Stimulated activated CD4-positive, alpha-beta T cell treated with anti-CD3 and anti-CD28 coated beads, TNF-alpha, amount 100 ng/mL, for 1 hour (primary cell): ENCODE results near the gene ACER3.
"Not testable (repeated sequence)": the region's sequence is repeated elsewhere in the genome, so short reads cannot be mapped to it uniquely, and the experiment has no call there.

Source experiments
- DNase-seq, 3 donors: peaks; one replicate each; pipeline ENCODE4 v3.0.0-alpha.2; 2020; ENCODE audit warnings: low read depth in 3 of 3, low spot score in 1 of 3

The ACER3 gene

DNA sequence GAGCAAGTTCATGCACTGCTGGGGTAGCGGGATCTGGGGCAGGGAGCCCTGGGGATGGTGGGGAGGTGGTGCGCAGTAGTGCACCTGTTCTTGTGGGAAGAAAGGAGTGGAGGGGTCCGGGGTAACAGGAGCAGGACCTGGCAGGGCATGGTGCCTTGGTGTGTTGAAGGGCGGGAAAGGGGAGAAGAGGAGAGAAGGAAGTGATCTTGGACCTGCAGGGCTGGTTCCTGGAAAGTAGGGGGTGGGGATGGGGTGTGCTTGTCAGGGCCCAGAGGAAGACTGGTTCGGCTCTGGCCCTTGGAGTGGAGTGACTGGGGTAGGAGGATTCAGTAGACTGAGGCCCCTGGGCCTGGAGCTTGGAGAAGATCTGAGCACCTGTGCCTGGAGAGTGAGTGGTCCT lies 195.2 kb downstream of the ACER3 start:
- DNase-seq, result no peak

DNA sequence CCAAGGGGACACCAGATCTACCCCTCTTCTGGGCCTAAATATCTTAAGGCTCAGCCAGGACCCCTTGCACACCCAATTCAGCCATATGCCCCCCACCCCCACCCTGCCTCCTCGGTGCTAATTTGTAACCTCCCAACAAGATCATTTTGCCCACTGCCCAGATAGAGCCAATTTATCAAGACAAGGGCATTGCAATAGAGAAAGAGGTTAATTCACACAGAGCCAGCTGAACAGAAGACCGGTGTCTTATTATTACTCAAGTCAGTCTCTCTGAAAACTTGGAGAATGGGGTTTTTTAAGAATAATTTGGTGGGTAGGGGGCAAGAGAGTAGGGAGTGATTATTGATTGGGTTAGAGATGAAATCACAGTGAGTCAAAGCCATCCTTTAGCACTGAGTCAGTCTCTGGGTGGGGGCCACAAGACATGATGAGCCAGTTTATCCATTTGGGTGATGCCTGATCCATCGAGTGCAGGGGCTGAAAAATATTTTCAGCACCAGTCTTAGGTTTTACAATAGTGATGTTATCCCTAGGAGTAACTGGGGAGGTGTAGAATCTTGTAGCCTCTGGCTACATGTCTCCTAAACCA lies 196.2 kb downstream of the ACER3 start:
- DNase-seq, result no peak

DNA sequence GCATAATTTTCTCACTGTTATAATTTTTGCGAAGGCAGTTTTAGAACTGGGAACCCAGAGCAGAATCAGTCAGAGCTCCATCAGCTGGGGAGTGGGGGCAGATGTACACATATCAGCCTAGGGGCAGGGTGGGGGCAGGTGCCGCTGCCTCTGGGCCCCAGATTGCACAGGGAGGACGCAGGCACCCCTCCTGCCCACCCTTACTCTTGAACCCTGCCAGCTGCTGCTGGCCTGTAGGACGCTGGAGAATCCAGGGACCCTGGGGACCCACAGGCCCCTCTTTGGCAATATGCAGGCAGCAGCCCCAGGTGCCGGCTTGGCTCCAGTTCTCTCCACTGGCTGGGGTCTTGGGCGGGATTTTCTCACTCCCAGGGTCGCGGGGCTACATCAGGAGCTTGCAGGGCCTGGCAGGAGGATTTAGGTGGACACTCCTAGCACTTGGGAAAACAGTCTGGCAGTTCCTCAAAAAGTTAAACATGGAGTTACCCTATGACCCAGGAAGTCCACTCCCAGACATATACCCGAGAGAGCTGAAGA lies 197.3 kb downstream of the ACER3 start:
- DNase-seq, result no peak

DNA sequence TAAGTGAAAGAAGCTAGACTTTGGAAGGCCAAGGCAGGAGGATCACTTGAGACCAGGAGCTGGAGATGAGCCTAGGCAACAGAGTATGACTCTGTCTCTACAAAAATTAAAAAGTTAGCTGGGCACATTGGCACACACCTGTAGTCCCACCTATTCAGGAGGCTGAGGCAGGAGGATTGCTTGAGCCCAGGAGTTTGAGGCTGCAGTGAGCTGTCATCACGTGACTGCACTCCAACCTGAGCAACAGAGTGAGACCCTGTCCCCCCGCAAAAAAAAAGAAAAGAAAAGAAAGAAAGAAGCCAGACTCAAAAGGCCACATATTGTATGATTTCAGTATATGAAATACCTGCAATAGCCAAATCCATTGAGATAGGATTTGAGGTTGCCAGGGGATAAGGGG lies 198.2 kb downstream of the ACER3 start:
- DNase-seq, result no peak

DNA sequence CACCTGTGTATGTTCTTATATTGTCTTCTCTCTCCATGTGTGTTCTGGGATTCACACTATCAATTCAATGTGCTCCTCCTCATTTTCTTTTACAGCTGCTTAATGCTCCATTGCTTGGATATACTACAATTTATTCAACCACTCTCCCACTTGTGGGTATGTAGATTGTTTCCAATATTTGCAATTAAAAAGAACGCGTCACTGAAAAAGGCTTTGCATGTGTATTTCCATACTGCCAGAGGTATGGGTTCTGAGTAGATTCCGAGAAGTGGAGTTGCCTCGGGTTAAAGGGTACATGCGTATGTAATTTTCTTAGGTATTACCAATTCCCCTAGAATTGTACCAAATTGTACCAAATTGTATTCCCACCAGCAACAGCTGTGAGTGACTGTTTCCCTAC lies 199.1 kb downstream of the ACER3 start:
- no peak for DNase-seq

DNA sequence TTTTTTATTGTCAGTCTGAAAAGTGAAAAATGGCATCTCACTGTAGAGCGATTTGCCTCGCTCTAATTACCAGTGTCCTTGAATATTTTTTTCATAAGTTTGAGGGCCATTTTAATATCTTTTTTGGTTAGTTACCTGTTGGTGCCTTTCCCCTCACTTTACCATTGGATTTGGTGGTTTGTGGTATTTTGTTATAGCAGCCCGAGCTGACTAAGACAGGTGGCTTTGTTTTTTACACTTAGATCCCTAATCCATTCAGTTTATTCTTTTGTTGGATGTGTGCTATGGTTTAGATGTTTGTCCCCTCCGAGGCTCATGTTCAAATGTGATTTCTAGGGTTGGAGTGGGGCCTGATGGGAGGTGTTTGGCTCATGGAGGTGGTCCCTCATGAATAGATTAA lies 199.5 kb downstream of the ACER3 start:
- DNase-seq, result no peak

DNA sequence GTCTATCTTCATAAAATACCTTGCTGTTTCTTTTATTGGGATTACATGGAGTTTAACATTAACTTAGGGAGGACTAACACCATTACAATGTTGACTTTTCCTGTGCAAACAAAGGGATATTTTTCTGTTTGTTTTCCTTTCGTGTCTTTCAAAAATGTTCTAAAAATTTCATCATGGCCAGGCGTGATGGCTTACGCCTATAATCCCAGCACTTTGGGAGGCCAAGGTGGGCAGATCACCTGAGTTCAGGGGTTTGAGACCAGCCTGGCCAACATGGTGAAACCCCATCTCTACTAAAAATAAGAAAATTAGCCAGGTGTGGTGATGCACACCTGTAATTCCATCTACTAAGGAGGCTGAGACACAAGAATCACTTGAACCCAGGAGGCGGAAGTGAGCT lies 200.5 kb downstream of the ACER3 start:
- not testable (repeated sequence) for DNase-seq

DNA sequence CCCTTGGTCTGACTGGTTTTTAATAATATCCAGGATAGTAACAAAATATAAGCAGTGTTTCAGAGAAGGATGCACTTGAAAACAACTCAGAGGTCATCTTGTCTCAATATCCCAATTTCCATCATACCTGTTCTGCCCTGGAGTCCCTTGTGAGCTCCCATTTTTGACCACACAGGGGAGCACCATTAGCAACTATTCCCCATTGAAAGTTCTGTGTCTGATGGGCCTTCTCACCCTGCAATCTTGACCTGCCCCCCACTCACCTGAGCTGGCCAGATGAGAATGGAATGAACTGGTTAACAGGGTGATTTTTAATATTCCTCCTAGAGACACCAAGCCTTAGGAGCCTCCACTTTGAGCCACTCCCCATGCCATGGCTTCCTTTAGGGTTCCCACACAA lies 202.2 kb downstream of the ACER3 start:
- DNase-seq, result no peak

DNA sequence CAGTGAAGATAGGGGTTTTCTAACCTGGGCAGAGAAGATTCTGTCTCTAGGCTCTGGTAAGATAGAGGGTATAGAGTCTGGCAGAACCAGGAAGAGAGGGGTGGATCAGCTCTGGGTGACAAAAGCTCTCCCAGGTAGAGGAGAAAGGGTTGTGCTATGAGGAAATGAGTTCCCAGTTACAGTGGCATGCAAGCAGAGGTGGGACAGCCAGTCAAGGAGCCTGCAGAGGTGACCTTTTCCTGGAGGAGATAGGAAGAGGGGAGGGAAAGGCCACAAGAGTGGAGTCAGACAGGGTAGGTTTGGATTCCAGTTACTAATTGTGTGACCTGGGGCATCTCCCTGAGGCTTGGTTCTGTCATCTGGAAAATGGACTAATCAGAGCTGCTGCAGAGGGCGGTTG lies 202.7 kb downstream of the ACER3 start:
- no peak for DNase-seq

DNA sequence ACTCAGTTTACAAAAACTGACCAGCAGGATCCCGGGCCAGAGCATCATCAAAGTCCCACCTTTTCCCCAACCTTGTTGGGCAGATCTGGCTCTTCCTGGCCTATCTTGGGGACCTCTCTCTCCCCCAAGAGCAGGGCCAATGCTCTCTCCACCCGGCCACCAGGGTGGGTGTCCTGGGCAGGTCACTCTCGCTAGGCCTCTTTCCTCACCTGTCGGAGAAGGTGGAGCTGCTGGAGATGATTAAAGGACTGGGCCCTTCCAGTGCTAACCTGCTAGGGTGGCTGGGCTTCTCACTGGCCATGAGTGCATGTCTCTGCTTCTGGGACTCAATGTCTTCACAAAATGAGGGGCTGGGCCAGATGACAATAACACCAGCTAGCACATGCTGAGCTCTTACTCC lies 203.1 kb downstream of the ACER3 start:
- no peak for DNase-seq

DNA sequence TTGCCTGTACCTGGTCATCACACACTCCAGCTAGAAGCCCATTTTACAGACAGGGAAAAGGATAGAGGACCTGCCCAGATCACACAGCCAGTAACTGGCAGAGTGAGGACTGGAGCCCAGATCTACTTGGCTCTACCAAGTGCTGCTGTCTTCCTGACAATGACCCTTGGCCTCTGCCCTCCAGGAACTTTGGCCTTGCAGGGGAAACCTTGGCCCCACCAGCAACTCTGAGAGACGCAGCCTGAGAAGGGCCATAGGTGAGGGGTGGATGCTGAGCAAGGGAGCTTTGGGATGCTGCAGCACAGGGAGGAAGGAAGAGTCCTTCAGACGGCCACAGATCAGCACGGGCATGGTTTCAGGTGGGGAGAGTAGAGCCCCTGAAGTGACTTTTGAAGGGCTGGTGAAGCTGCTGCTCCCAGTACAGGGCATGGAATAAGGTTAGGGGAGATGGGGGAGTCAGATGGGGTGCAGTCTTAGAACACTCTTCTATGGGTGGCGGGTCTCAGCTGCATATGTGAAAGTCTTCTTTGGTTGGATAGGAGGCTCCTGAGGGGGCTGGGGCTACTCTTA lies 204.0 kb downstream of the ACER3 start:
- no peak for DNase-seq

DNA sequence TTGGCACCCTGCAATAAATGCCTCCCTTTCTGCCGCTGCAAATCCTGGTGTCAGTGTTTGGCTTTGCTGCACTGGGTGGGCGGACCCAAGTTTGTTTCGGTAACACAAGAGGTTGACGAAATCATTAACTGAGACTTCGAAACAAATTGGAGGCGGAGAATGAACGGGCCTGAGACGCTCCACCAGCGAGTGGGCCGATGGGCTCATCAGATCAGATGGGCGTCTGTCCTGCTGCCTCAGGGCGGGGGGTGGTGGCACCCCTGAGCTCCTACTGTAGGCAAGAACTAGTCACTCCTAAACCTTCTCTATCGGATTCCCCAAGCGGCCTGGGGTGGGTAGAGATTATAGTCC lies 205.1 kb downstream of the ACER3 start:
- DNase-seq, result no peak

DNA sequence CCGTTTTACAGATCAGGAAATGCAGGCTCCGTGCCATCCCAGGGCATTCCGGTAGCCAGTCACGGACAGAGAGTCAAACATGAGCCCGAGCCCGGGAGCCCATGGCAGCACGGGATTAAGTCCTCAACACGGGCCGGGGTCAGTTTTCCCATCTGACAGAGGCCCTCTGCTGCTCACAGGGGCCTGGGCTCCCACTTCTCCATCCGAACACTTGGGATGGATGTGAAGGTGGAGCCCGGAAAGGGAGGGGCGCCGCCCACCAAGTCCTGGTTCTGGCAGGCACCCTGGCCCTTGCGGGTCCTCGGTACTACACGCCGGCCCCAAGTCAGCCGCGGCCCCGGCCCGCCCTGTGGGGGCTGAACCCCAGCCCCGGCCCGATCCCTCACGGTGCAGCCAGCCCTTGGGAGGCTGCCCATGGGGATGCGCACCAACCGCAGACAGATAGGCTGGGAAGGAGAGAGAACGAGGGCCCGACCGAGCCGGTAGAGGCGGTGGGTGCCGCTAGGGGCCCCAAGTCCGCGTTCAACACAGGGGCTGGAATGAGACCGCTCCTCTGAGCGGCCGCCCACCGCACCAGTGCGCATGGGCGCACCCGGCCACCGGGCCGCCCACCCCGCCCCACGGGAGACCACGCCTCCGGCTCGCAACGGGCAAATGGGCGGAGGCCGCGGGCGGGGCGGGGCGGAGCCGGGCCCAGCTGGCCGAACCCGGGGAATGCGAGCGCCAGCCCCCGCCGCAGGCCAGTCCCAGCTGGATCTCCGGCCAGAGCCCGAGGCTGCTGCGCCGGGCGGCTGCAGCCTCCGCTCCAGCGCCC lies 205.7 kb downstream of the ACER3 start, which contains the start of gene CAPN5:
Gene CAPN5, plus strand, starts transcription at position 743 of the 814 bp plus-strand sequence. CDS start 17,916 bp downstream, outside the sequence.
- DNase-seq, result peak; percentile 41 to 87 (median 69)

DNA sequence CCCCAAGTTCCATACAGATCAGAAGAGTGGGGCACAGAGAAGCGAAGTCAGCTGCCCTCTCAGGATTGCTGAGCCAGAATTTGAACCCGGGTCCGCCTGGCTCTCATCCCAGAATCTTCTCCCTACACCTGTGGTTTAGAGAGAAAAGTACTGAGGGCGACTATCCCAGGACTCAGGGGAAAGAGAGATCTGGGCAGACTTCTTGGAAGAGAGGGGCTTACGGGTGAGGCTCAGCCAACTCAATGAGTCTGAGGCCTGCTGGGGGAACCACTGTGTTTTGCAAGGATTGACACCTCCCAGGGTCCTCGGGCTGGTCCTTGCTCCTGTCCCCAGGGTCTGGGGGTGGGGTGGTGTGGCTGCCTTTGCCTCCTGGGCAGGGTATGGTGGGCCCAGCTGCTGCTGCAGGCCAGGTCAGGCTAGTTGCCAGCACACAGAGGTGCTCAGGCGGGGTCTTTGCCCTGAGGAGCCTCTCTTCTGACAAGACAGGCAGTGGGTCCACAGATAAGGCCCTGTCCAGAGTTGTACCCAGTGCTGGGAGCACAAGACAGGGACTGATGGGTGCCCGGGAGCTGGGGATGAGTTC lies 207.2 kb downstream of the ACER3 start:
- no peak for DNase-seq

DNA sequence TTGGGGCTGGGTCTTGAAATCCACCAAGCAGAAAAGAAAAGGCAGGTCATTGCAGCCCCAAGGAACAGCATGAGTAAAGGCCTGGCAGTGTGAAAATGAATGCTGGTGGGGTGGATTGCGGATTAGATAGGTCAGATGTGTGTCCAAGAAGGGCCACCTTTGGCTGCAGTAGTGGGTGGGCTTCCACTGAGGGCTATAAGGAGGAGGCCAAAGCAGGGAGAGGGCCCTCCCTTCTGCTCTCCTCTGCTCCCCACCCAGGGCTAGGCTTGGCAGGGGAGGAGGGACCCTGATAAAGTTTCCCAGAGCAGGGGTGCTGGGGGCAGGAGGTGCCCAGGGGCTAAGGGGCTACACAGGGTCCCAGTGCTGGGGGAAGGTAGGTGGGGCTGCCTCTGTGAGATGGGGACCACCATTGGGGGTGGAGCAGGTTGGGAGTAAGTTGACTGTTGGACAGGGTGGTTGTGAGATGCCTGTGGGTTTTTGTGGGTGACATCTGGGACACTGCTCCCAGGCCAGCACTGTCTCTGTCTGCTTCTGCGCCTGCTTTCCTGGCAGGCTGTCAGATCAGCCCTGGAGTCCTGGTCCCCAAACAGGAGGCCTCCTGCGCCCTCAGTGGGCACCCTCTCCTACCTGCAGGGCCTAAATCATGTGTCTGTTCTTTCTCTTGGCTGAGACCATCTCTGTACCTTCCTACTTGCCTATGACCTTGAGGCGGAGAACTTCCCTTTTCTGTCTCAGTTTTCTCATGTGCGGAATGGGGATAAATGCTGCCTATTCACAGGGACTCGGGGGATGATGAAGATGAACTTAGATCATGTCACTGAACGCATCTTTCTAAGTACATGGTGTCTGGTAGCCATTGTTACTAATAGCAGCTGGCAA lies 208.0 kb downstream of the ACER3 start:
- DNase-seq, result no peak

DNA sequence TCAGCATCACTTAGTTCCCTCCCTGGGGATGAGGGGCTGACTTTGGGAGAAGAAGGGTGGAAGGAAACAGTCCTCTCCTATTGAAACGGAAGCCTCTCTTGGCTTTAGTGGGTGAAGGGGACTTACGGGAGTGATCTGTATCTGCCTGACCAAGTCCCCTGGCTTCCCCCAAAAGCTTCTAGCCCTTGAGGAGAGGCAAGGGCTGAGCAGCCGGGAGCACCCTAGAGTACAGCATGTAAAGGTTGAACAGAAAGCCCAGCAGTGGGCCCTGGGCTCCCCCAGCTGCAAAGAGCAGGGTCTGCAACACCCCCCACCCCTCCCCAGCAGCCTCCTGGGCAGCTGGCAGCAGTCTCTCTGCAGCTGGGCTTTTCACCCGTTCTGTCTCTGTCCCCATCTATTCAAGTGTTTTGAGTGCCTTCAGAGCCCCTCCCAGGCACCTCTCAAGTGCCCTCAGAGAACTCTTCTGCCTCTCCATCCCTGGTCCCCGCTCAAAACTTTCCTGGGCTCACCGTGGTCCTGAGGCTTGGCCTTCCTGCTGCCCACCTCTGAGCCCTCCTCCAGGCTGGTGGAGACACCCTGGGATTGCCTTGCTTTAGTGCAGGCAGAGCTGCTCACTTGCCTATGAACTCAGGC lies 208.7 kb downstream of the ACER3 start:
- DNase-seq, result no peak

DNA sequence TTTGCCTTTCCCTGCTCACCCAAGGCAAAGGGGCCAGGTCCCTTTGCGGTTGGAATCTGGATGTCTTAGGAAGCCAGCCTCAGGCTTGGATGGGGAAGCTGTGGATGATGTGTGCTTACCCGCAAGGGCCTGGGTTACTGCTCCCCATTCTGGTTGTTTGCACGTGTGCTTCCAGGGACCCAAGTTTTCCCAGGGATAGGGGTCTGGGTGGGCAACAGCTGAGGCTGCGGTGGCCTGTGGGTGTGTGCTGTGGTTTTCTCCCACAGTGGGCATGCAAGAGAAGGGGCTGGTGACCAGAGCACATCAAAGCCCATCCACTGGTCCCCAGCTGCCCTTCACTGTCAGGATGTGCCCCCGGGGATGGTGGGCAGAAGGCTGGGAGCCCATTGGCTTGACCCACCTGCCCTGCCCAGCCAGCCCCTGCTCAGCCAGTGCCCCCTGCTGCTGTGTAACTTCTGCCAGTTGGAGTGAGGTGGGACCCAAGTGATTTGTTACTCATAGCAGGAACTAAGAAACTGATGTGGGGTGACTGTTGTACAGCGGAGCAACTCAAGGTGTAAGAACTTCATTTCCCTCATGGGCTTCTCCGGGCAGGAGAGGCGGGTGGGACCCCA lies 209.4 kb downstream of the ACER3 start:
- no peak for DNase-seq

DNA sequence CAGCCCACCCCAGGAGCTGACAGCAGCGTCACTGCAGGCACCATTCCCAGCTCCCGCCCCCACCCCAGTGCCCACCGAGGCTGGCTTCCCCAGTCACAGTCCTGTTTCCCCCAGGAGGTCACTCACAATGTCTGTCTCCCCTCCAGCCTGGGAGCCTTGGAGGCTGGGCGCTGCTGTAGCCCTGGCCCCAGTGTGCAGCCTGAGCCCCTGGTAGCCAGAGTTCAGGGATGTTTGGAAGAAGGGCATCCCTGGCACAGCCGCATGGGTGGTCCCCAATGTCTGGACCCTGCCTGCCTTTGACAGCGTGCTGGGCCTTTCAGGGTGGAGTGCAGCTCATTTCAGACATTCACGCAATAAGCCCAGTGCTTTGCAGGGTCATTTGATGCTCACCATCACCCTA lies 210.4 kb downstream of the ACER3 start:
- no peak for DNase-seq

DNA sequence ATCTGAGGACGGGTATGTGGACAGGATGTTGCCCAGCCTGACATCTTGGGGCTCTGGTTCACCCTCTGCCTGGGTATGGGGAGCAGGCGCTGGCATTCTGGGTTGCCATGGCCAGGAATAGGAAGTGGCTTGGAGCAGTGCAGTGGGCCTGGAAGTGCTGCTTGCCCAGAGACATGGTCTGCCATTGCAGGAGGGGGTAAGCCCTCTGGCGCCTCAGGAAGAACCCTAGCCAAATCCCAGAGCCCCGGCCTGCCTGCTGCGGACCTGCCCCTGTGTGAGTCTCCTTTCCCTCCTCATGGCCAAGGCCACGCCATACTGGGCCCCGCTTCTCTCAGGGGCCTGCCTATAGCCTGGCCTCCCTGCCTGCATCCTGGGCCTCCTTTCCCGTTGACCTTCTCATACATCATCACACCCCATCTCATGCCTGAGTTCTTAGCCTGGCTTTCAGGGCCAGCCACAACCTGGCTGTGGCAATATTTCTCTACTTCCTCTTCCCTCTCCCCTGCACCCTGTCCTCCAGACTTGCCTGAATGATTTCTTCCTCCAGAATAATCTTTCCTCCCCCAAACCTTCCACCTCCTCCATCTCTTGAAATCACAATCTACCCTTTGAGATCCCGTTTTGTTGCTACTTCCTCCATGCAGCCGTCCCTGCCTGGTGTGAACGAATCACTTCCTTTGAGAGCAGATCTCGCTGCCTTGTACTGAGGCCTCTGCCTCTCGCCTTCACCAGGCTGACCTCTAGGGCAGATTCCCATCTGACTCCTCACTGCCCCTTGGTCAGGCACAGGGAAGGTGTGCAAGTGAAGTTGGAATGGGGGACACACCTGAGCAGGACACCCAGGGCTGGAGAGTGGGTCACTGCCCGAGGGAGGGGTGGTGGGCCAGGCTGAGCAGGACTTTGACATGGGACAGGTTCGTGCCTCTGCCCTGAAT lies 211.2 kb downstream of the ACER3 start:
- DNase-seq, result no peak
